Endodermal cell (in vitro differentiated cells): Measurements from ENCODE around the gene CTR9. TPM values are rescaled to one million over a fixed set of nuclear protein-coding genes. Genes with fewer than 3 reads are reported as not detected.

Source experiments
- DNase-seq: peaks from one replicate; pipeline ENCODE4 v3.0.0-alpha.2; 2017
- H3K27ac ChIP-seq: 2 replicates; pipeline ENCODE4 v1.5.1; 2013; ENCODE audit warnings: mild to moderate bottlenecking, low read depth, low read length, moderate library complexity
- H3K27me3 ChIP-seq: 2 replicates; pipeline ENCODE4 v1.6.1; 2013; ENCODE audit warnings: mild to moderate bottlenecking, low read length, moderate library complexity; ENCODE audit not compliant: insufficient read depth, control insufficient read depth, poor library complexity, severe bottlenecking
- H3K36me3 ChIP-seq: 2 replicates; pipeline ENCODE4 v1.7.0; 2013; ENCODE audit warnings: mild to moderate bottlenecking, low read length, moderate library complexity; ENCODE audit not compliant: control insufficient read depth, insufficient read depth
- H3K4me1 ChIP-seq: one replicate; pipeline ENCODE4 v1.7.0; 2013; ENCODE audit warnings: low read length; ENCODE audit not compliant: control insufficient read depth, insufficient read depth
- H3K4me3 ChIP-seq: 2 replicates; pipeline ENCODE4 v1.5.1; 2013; ENCODE audit warnings: mild to moderate bottlenecking, low read length, moderate library complexity
- H3K9ac ChIP-seq: 2 replicates; pipeline ENCODE4 v1.6.1; 2013; ENCODE audit warnings: mild to moderate bottlenecking, low read length, moderate library complexity; ENCODE audit not compliant: poor library complexity, severe bottlenecking; ENCODE audit errors: extremely low read depth
- H3K9me3 ChIP-seq: 2 replicates; pipeline ENCODE4 v1.6.1; 2013; ENCODE audit warnings: mild to moderate bottlenecking, low read length, moderate library complexity; ENCODE audit not compliant: control insufficient read depth
- H3K27ac Mint-ChIP-seq: 2 replicates; pipeline ENCODE4 v1.8.0; 2020; ENCODE audit warnings: mixed read lengths
- H3K27me3 Mint-ChIP-seq: 2 replicates; pipeline ENCODE4 v1.8.0; 2021; ENCODE audit warnings: mild to moderate bottlenecking, mixed read lengths; ENCODE audit not compliant: insufficient read depth
- H3K36me3 Mint-ChIP-seq: 2 replicates; pipeline ENCODE4 v1.8.0; 2020; ENCODE audit warnings: low read depth, mixed read lengths
- H3K4me1 Mint-ChIP-seq: 2 replicates; pipeline ENCODE4 v1.8.0; 2020; ENCODE audit warnings: mixed read lengths
- H3K4me3 Mint-ChIP-seq: 2 replicates; pipeline ENCODE4 v1.8.0; 2020; ENCODE audit warnings: mild to moderate bottlenecking, moderate library complexity, mixed read lengths
- H3K9me3 Mint-ChIP-seq: 2 replicates; pipeline ENCODE4 v1.8.0; 2020; ENCODE audit warnings: mild to moderate bottlenecking, mixed read lengths
- WGBS, 2 experiments: methylation state at CpG; one replicate each; pipeline versions ENCODE4 v1.1.5 to v1.1.7; 2013; ENCODE audit warnings: missing lambda C conversion rate in 2 of 2, mixed read lengths in 1 of 2; ENCODE audit not compliant: insufficient coverage in 1 of 2, insufficient read length in 1 of 2; 5-methylcytosine and 5-hydroxymethylcytosine counted together
- total RNA-seq, 2 donors: library from RNA; stranded (reverse); fragmentation: NEBNext Ultra II Directional in 1 of 2; extraction: Animal tissue kit (Norgen Biotek cat#: 25700) in 1 of 2; gene quantifications; 2 replicates in 1 of 2; 3 replicates in 1 of 2; pipeline ENCODE4 v1.2.1, GENCODE V29; 2021
- TF ChIP-seq, protein P1 (sequence below): fragments of 200-600 bp; sonication (generic); conservative IDR thresholded peaks from 2 replicates; pipeline ENCODE4 v1.5.0; 2021; ENCODE audit warnings: antibody characterized with exemption, mild to moderate bottlenecking

Gene CTR9
- total RNA-seq, 2 donors from 2014 or later: 32.7 to 37.5 TPM

- H3K27ac Mint-ChIP-seq: no peak overlapping the region
- peaks cover 35% of the 10 kb centered on the region for H3K36me3 Mint-ChIP-seq
- TF ChIP-seq, protein P1, sequence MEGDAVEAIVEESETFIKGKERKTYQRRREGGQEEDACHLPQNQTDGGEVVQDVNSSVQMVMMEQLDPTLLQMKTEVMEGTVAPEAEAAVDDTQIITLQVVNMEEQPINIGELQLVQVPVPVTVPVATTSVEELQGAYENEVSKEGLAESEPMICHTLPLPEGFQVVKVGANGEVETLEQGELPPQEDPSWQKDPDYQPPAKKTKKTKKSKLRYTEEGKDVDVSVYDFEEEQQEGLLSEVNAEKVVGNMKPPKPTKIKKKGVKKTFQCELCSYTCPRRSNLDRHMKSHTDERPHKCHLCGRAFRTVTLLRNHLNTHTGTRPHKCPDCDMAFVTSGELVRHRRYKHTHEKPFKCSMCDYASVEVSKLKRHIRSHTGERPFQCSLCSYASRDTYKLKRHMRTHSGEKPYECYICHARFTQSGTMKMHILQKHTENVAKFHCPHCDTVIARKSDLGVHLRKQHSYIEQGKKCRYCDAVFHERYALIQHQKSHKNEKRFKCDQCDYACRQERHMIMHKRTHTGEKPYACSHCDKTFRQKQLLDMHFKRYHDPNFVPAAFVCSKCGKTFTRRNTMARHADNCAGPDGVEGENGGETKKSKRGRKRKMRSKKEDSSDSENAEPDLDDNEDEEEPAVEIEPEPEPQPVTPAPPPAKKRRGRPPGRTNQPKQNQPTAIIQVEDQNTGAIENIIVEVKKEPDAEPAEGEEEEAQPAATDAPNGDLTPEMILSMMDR: no peak
- no peaks in the 10 kb centered on the region for H3K9me3 Mint-ChIP-seq
- H3K4me1 Mint-ChIP-seq: peaks cover 3% of the 10 kb centered on the region
- WGBS, 2 experiments: 93 to 95% methylated on average over 3 of the region's 4 CpGs
- Histone ChIP-seq H3K9ac (no peak overlapping the region), H3K9me3 (no peaks in the 10 kb centered on the region), H3K4me1 (no peaks in the 10 kb centered on the region), H3K4me3 (no peak overlapping the region), H3K36me3 (peaks cover 60% of the 10 kb centered on the region), H3K27me3 (no peaks in the 10 kb centered on the region), H3K27ac (no peak overlapping the region)
- H3K4me3 Mint-ChIP-seq: no peak overlapping the region
- H3K27me3 Mint-ChIP-seq: no peaks in the 10 kb centered on the region
- DNase-seq: no peak
These were observed 11.9 kb downstream of the CTR9 start for GRCh38 chr11:10762913-10763421.

GRCh38 chr11:10763766-10764165 lies 12.7 kb downstream of the CTR9 start:
- H3K4me3 ChIP-seq: no peak overlapping the region
- no peaks in the 10 kb centered on the region for H3K9me3 ChIP-seq
- no peaks in the 10 kb centered on the region for H3K27me3 ChIP-seq
- H3K4me3 Mint-ChIP-seq: no peak overlapping the region
- peaks cover 52% of the 10 kb centered on the region for H3K36me3 ChIP-seq
- 90 to 96% methylated on average over 3 to 4 of the region's 4 CpGs for WGBS, 2 experiments
- H3K27ac Mint-ChIP-seq: no peak overlapping the region
- DNase-seq: no peak
- H3K9me3 Mint-ChIP-seq: no peaks in the 10 kb centered on the region
- no peak overlapping the region for H3K27ac ChIP-seq
- H3K36me3 Mint-ChIP-seq: peaks cover 35% of the 10 kb centered on the region
- no peaks in the 10 kb centered on the region for H3K4me1 ChIP-seq
- H3K27me3 Mint-ChIP-seq: no peaks in the 10 kb centered on the region
- H3K4me1 Mint-ChIP-seq: peaks cover 3% of the 10 kb centered on the region
- TF ChIP-seq, protein P1: no peak
- no peak overlapping the region for H3K9ac ChIP-seq

GRCh38 chr11:10764412-10764811 lies 13.4 kb downstream of the CTR9 start:
- Mint-ChIP-seq H3K9me3 (no peaks in the 10 kb centered on the region), H3K27me3 (no peaks in the 10 kb centered on the region), H3K36me3 (peaks cover 39% of the 10 kb centered on the region), H3K4me1 (peaks cover 3% of the 10 kb centered on the region), H3K27ac (no peak overlapping the region), H3K4me3 (no peak overlapping the region)
- 97 to 98% methylated on average over 11 to 12 of the region's 12 CpGs for WGBS, 2 experiments
- peaks cover 52% of the 10 kb centered on the region for H3K36me3 ChIP-seq
- H3K4me3 ChIP-seq: no peak overlapping the region
- no peak for DNase-seq
- TF ChIP-seq, protein P1: no peak
- no peak overlapping the region for H3K27ac ChIP-seq
- no peaks in the 10 kb centered on the region for H3K9me3 ChIP-seq
- no peak overlapping the region for H3K9ac ChIP-seq
- no peaks in the 10 kb centered on the region for H3K4me1 ChIP-seq
- H3K27me3 ChIP-seq: no peaks in the 10 kb centered on the region
